Astrocyte of the cerebellum (primary cell): ENCODE measurements around the gene STAT2.
A peak's percentile ranks its signal among the peaks of the same experiment; 100 is the strongest.

Source experiments
- DNase-seq: peaks from one replicate; pipeline ENCODE4 v3.0.0-alpha.2; 2011; ENCODE audit warnings: low read depth
- H3K4me3 ChIP-seq: 2 replicates; pipeline ENCODE4 v1.5.1; 2011; ENCODE audit warnings: mild to moderate bottlenecking, low read depth, low read length, moderate library complexity
- in situ Hi-C: cut with HindIII; loops from 2 replicates; pipeline ENCODE4 v1.10.0; 2017; ENCODE audit warnings: low sequenced_read_pairs
- TF ChIP-seq, protein P1 (sequence below): IDR thresholded peaks from 2 replicates; pipeline ENCODE4 v1.5.1; 2012; ENCODE audit warnings: low read length, low read depth, moderate library complexity, mild to moderate bottlenecking; ENCODE audit errors: missing control alignments

STAT2 gene

DNA sequence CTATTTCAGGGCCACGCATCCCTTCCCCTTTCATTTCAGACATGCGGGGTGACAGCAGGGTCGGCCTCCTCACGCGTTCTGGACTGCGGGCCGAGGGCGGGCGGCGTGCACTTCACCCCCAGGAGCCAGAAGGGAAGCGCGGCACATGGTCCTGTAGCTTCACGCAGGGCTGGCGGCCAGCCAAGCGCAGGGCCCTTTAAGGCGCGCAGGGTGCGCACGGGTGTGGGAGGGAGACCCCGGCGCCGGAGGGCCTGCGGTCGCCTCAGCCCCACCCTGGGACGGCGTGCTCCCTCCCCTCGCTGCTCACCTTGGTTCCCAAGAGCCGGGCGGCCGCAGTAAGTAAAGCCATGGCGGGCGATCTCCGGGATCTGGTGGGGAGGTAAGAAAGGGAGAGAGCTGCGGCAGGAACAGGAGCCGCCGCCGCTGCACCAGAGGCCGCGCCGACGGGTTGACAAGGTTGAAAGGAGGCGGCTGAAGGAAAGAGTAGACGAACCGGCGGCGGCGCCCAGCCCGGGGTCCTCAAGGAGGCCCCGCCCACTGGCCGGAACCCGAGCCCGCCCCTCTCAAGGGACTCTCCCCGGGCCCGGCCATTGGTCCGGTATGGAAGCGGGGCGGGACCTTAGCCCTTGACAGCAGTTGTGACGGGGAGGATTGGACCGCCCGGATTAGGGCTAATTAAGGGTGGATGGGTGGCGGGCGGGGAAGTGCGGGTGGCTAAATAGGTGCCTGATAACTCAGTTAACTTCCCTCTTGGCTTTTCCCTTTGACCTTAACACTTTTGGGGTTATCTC, 59.9 kb downstream of the STAT2 start, which contains the start of gene CS:
TSS of gene CS (minus strand) at position 478 of the 791 bp plus-strand sequence. CDS start at position 349, 129 bp downstream.
- DNase-seq = peak; percentile 93
- peak within 1 kb of the TSS; percentile 94 for H3K4me3 ChIP-seq
- TF ChIP-seq, protein P1, sequence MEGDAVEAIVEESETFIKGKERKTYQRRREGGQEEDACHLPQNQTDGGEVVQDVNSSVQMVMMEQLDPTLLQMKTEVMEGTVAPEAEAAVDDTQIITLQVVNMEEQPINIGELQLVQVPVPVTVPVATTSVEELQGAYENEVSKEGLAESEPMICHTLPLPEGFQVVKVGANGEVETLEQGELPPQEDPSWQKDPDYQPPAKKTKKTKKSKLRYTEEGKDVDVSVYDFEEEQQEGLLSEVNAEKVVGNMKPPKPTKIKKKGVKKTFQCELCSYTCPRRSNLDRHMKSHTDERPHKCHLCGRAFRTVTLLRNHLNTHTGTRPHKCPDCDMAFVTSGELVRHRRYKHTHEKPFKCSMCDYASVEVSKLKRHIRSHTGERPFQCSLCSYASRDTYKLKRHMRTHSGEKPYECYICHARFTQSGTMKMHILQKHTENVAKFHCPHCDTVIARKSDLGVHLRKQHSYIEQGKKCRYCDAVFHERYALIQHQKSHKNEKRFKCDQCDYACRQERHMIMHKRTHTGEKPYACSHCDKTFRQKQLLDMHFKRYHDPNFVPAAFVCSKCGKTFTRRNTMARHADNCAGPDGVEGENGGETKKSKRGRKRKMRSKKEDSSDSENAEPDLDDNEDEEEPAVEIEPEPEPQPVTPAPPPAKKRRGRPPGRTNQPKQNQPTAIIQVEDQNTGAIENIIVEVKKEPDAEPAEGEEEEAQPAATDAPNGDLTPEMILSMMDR = no peak
- in situ Hi-C loops = no loop called here

DNA sequence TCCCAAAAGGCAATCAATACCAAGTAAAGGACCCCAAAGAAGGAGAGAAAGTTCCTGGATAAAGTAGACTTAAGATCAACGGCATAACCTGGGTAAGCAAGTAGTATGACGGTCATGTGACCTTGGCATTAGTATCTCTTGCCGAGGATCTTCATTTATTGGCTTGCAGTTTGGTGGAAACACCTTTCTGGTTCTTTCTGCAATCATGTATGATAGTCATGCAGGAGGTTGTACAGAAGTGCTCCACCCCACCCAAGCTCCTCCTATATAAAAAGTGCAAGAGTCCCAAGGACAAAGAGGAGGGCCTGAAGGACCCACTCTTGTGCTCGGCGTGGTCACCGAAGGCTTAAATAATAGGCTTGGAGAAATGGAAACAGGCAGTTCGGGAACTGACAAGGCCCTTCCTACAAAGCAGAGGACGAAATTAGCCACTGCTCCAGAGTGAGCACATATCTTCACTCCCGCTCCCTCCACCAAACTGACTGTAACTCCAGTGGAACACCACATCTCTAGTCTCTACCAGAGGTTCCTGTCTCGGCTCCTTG, 60.5 kb downstream of the STAT2 start:
- in situ Hi-C loops = no loop called here
- TF ChIP-seq, protein P1 = no peak
- DNase-seq = no peak
- peak overlapping the region; percentile 94 for H3K4me3 ChIP-seq

DNA sequence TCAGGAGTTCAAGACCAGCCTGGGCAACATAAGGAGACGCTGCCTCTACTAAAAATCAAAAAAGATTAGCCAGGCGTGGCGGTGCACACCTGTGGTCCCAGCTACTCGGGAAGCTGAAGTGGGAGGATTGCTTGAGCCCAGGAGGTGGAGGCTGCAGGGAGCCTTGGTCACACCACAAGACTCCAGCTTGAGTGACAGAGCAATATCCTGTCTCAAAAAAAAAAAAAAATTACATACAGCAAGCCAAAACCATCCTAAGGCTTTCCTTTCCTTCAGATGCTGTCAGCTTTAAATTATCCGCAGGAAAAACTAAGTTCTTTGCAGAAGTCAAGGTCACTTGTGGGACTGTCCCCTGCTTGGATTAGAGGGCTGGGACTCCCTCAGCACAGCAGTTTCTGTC, 61.1 kb downstream of the STAT2 start:
- TF ChIP-seq, protein P1 = no peak
- DNase-seq = no peak
- peak overlapping the region; percentile 94 for H3K4me3 ChIP-seq
- in situ Hi-C loops = no loop called here

DNA sequence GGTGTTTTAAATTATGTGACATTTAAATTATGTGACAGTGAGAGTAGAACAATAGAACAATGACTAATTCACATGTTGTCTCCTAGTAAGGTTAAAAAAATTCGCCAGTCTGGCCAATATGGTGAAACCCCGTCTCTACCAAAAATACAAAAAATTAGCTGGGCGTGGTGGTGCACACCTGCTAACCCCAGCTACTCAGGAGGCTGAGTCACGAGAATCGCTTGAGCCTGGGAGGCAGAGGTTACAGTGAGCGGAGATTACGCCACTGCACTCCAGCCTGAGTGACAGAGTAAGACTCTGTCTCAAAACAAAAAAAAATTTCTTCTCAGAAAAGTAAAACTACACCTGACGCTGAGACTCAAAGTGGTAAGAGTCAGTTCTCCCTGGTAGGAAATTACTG, 62.5 kb downstream of the STAT2 start:
- in situ Hi-C loops = no loop called here
- H3K4me3 ChIP-seq = no peak overlapping the region
- DNase-seq = no peak

DNA sequence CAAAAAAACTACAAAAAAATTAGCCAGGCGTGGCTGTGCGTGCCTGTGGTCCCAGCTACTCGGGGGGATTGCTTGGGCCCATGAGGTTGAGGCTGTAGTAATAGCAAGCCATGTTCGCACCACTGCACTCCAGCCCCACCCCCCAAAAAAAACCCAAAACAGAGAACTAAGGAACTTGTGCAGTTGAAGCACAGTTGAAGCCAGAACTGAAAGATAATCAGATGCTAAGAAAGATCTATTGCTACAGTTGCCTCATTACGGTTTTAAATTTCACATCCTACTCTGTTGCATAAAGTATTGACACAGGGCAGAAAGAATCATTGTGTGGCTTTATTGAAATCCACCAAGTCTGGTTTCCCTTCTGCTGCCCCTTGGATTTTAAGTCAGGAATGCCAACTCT, 63.6 kb downstream of the STAT2 start:
- in situ Hi-C loops = no loop called here
- DNase-seq = no peak
- TF ChIP-seq, protein P1 = no peak
- no peak overlapping the region for H3K4me3 ChIP-seq

More for the DNA sequence above, 62.5 kb downstream of the STAT2 start:
- TF ChIP-seq, protein P1 = no peak

DNA sequence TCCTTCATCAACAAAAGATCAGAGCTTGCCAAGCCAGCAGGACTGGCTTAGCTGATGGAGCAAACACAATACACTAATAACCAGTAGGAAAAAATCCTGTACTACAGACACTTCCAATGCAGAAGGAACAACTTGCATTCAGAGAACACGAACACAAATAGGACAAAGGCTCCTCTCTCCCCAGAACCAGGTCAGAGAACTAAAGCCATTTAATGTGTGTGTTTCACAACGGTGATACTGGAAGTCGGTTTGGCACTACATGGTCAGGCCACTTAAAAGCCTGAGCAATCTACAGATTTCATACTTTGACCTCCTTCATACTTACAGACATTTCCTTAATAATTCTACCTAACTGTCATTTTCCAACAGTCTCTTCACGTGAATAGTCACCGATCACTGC, 66.1 kb downstream of the STAT2 start:
- in situ Hi-C loops = no loop called here
- H3K4me3 ChIP-seq = no peak overlapping the region
- DNase-seq = no peak
- TF ChIP-seq, protein P1 = no peak
